ENCODE results near the gene TMEM107.

TMEM107 gene

GRCh38 chr17:8187517-8188262 lies 11.5 kb upstream of the TMEM107 start:
- TF ChIP-seq CTCF (IDR thresholded peaks at IDR 0.05; ENCODE audit: low read depth, low read length), result no peak
- peak; percentile 99 for DNase-seq (ENCODE audit: extremely low read depth, low read depth)

DNA sequence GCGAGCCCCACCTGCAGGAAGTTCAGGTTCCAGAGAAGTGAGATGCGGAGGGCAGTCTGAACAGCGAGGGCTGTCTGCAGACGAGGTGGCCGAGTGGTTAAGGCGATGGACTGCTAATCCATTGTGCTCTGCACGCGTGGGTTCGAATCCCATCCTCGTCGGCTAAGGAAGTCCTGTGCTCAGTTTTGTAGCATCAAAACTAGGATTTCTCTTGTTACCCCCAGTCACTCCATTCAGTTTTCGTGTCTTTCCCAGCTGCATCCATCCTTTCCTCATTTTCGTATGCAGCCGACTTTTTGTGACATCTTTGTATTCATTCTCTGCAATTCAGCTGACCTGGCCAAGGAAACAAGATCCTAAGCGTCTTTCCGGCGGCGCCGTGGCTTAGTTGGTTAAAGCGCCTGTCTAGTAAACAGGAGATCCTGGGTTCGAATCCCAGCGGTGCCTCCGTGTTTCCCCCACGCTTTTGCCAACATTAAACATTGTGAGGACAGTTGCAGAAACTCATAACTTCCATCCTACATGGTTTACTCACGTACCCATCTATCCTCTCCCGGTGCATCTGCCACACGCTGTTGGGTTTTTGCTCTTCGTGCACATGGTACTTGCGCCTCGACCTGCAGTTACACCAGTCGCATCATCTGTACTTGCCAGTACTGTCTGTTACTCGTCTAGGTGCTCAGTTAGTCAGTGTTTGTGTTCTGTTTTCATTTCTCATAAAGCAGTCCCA lies 10.8 kb upstream of the TMEM107 start:
- peak; percentile 92 for DNase-seq (ENCODE audit: extremely low read depth, low read depth)
- TF ChIP-seq CTCF (IDR thresholded peaks at IDR 0.05; ENCODE audit: low read depth, low read length), result peak; percentile 48

- DNase-seq (ENCODE audit: extremely low read depth, low read depth), result no peak
- TF ChIP-seq CTCF (IDR thresholded peaks at IDR 0.05; ENCODE audit: low read depth, low read length), result no peak
These were observed 10.2 kb upstream of the TMEM107 start for GRCh38 chr17:8186446-8186786.

GRCh38 chr17:8185582-8186445 lies 9.6 kb upstream of the TMEM107 start:
- TF ChIP-seq CTCF (IDR thresholded peaks at IDR 0.05; ENCODE audit: low read depth, low read length), result no peak
- no peak for DNase-seq (ENCODE audit: extremely low read depth, low read depth)

- no peak for DNase-seq (ENCODE audit: extremely low read depth, low read depth)
- no peak for TF ChIP-seq CTCF (IDR thresholded peaks at IDR 0.05; ENCODE audit: low read depth, low read length)
These were observed 985 bp upstream of the TMEM107 start for GRCh38 chr17:8176998-8177731.

DNA sequence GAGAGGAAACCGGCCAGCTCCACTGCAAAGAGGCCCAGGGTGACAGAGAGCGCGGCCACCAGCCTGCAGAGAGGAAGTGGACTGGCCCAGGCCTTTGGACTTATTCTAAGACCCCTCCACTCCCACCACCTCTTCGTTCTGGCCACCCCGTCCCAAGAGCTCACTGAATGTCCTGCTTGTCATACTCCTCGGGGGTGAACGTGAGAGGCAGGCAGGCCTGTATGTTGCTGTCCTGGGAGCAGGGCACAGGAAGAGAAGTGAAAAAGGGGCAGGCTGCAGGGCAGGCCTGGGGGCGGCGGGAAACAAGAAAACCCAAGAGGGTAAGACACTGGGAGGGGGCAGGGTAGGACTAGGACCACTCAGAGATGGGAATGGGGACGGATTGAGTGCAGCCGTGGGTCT lies 384 bp downstream of the TMEM107 start:
- no peak for TF ChIP-seq CTCF (IDR thresholded peaks at IDR 0.05; ENCODE audit: low read depth, low read length)
- DNase-seq (ENCODE audit: extremely low read depth, low read depth), result no peak

Data from AG09319 (cell line).